Prostate gland (tissue), 2 donors: ENCODE results near the gene PROM2.

Experiments used
- CTCF ChIP-seq, 4 experiments: fragments of 200-600 bp in 2 of 4; fragments of 450-650 bp in 2 of 4; sonication (generic) in 2 of 4; IDR thresholded peaks; 1 replicate in 3 of 4; 2 replicates in 1 of 4; pipeline ENCODE4 v1.5.1; 2016 to 2019; ENCODE audit warnings: antibody characterized with exemption in 4 of 4, mild to moderate bottlenecking in 2 of 4, moderate library complexity in 2 of 4
- POLR2A ChIP-seq: fragments of 450-650 bp; IDR thresholded peaks from one replicate; pipeline ENCODE4 v1.6.1; 2016; ENCODE audit warnings: antibody characterized with exemption, mild to moderate bottlenecking
- POLR2AphosphoS5 ChIP-seq: sonication (generic); formaldehyde crosslinking; IDR thresholded peaks from one replicate; pipeline ENCODE4 v1.6.1; 2017; ENCODE audit warnings: antibody characterized with exemption

GRCh38 chr2:95317665-95318425 lies 43.6 kb downstream of the PROM2 start:
- TF ChIP-seq CTCF (IDR thresholded peaks at IDR 0.05), result no peak
- TF ChIP-seq POLR2A, result no peak
- TF ChIP-seq POLR2AphosphoS5, result no peak
